Stimulated activated CD4-positive, alpha-beta T cell treated with anti-CD3 and anti-CD28 coated beads, Interleukin-1b, Interleukin-23, amount 100 ng/mL, for 48 hours (primary cell): ENCODE results near the gene OR4M2.
"Not testable (repeated sequence)": the region's sequence is repeated elsewhere in the genome, so short reads cannot be mapped to it uniquely, and the experiment has no call there.

Experiments
- DNase-seq: peaks from one replicate; pipeline ENCODE4 v3.0.0-alpha.2; 2020

The OR4M2 gene

GRCh38 chr15:22080227-22080626 lies at the start of gene OR4M2:
Gene OR4M2 (plus strand): TSS chr15:22080527. CDS start chr15:22080625, 98 bp downstream.
- not testable (repeated sequence) for DNase-seq

GRCh38 chr15:22069267-22069666 lies 11.1 kb upstream of the OR4M2 start:
- not testable (repeated sequence) for DNase-seq

- not testable (repeated sequence) for DNase-seq
Observed at GRCh38 chr15:22081386-22081785, 1.1 kb downstream of the OR4M2 start.

DNA sequence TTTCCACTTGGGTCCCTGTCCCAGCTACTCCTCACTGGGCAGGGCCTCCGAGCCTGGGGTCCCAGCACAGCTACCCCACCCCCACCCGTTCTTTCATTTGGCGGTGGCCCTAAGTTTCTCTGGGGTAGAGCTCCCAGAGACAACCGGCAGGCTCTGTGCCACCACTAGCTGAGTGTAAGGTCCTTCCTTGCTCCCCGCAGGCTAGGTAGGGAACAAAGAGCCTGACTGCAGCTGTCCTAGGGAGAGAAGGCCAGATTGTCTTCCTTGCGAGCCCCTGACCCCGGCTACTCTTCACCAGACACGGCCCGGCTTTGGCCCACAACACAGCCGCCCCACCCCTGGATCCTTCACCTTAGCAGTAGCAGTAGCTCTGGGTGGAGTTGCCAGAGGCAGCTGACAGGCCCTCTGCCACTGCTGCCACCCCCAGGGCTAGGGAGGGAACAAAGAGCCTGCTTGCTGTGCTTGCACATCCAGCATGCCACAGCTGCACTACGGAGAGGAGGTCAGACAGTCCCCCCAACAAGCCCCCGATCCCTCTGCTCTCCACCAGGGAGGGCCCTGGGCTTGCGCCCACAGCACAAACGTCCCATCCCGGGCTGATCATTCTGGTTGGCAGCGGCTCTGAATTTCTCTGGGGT lies 18.4 kb downstream of the OR4M2 start:
- DNase-seq, result not testable (repeated sequence)

GRCh38 chr15:22099289-22099891 lies 19.1 kb downstream of the OR4M2 start:
- DNase-seq, result not testable (repeated sequence)

- not testable (repeated sequence) for DNase-seq
Observed at GRCh38 chr15:22122033-22122432, 41.7 kb downstream of the OR4M2 start.
